BJ (cell line): Measurements from ENCODE around the gene PPTC7. TPM values are rescaled to one million over a fixed set of nuclear protein-coding genes. Genes with fewer than 3 reads are reported as not detected.

Experiments
- CTCF ChIA-PET: fragments of 350-600 bp; formaldehyde crosslinking; extraction: SDS; loops from one replicate; lab custom pipeline; 2021; ENCODE audit warnings: antibody characterized with exemption, inconsistent platforms; lab: Yijun Ruan, JAX
- POLR2A ChIA-PET: fragments of 300-600 bp; sonication (Branson Sonifier 250); formaldehyde crosslinking; extraction: SDS; loops from one replicate; lab custom pipeline; 2021; ENCODE audit warnings: antibody characterized with exemption; lab: Charles Lee
- DNase-seq: peaks from one replicate; pipeline ENCODE4 v3.0.0-alpha.2; 2011; ENCODE audit warnings: low read depth
- H3K27me3 ChIP-seq: 2 replicates; pipeline ENCODE4 v1.6.0; 2011; ENCODE audit warnings: low read length; ENCODE audit not compliant: control insufficient read depth, insufficient read depth
- H3K36me3 ChIP-seq: 2 replicates; pipeline ENCODE4 v1.5.1; 2011; ENCODE audit warnings: low read length; ENCODE audit not compliant: control insufficient read depth, insufficient read depth
- H3K4me3 ChIP-seq: 2 replicates; pipeline ENCODE4 v1.5.1; 2011; ENCODE audit warnings: low read depth, mild to moderate bottlenecking, control low read depth, low read length
- polyA plus RNA-seq: library from polyadenylated mRNA; depleted of rRNA; stranded (reverse); fragments of >200 nt; gene quantifications from 2 replicates; pipeline ENCODE4 v1.2.3, GENCODE V29; 2011
- TF ChIP-seq, protein P1 (sequence below): IDR thresholded peaks from 2 replicates; pipeline ENCODE4 v1.5.1; 2011; ENCODE audit warnings: low read depth, mild to moderate bottlenecking, control low read depth, inconsistent platforms, low read length, moderate library complexity; ENCODE audit not compliant: insufficient read depth

Gene PPTC7
- polyA plus RNA-seq, 1 experiment, result 6.0 TPM

DNA sequence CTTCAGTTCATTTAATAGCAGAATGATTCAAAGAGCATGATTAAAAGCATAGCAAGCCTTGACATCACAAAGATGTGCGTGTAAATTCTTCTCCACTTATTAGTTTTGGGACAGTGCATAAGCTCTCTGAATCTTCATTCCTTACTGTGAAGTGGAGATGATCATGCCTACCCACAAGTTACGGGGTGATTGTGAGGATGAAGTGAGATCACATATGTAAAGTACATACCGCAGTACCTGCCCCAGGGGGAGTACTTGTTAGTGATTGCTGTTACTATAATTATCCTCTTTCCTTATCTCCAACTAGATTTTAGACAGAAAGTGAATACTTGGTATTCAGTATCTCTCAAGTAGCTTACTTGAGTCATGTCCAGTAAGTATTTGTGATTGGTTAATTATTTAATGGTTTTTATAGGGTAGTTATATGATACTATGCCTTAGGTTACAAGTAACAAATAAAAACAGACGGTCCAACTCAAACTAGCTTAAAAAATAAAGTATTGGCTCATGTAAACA lies 75.0 kb downstream of the PPTC7 start:
- POLR2A ChIA-PET, result no interaction called here
- no peaks in the 10 kb centered on the region for H3K36me3 ChIP-seq
- TF ChIP-seq, protein P1, sequence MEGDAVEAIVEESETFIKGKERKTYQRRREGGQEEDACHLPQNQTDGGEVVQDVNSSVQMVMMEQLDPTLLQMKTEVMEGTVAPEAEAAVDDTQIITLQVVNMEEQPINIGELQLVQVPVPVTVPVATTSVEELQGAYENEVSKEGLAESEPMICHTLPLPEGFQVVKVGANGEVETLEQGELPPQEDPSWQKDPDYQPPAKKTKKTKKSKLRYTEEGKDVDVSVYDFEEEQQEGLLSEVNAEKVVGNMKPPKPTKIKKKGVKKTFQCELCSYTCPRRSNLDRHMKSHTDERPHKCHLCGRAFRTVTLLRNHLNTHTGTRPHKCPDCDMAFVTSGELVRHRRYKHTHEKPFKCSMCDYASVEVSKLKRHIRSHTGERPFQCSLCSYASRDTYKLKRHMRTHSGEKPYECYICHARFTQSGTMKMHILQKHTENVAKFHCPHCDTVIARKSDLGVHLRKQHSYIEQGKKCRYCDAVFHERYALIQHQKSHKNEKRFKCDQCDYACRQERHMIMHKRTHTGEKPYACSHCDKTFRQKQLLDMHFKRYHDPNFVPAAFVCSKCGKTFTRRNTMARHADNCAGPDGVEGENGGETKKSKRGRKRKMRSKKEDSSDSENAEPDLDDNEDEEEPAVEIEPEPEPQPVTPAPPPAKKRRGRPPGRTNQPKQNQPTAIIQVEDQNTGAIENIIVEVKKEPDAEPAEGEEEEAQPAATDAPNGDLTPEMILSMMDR, result no peak
- no peaks in the 10 kb centered on the region for H3K27me3 ChIP-seq
- CTCF ChIA-PET, result interaction anchor here (0.6 to 15.3 kb wide), 5 partner anchors 35 to 93 kb away, joined by 3 to 340 read pairs (median 6); partner anchors contain the start of gene ARPC3
- H3K4me3 ChIP-seq, result no peak overlapping the region
- DNase-seq, result no peak

DNA sequence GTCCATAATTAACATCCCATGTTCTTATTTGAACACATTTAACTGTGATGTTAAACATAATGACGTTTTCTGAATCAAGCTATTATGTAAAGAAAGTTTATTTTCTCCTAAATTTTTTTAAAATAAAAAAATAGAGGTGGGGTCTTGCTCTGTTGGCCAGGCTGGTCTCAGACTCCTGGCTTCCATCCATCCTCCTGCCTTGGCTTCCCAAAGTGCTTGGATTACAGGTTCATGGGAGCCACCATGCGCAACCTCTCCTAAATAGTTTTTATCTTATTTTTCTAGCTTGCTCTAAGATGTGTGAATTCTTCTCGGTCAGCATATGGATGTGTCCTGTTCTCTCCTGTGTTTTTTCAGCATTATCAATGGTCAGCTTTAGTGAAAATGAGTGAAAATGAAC lies 77.8 kb downstream of the PPTC7 start:
- no peaks in the 10 kb centered on the region for H3K36me3 ChIP-seq
- POLR2A ChIA-PET, result no interaction called here
- TF ChIP-seq, protein P1, result no peak
- DNase-seq, result no peak
- H3K27me3 ChIP-seq, result no peaks in the 10 kb centered on the region
- H3K4me3 ChIP-seq, result no peak overlapping the region
- CTCF ChIA-PET, result interaction anchor here (0.7 to 0.9 kb wide), 2 partner anchors 37 to 95 kb away, joined by 3 to 5 read pairs; partner anchors contain the start of genes FAM216A and GPN3

DNA sequence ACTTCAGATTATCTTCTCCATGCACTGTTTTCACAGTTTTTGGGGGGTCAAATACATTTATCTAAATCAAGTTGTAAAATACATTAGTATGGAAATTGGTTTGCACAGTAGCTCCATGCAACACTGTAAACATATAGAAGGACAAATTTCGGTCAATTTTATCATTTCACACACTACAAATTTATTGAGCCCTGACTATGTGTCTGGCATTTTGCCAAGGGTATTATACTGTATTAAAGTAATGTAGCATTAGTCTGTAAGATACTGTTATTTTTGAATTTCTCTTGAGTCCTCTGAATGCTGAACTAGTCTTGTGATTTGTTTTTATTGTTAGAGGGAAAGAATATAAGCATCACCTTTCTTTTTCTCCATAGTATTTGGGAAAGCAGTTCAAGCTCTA lies 79.7 kb downstream of the PPTC7 start:
- H3K4me3 ChIP-seq, result no peak overlapping the region
- no peaks in the 10 kb centered on the region for H3K36me3 ChIP-seq
- DNase-seq, result no peak
- H3K27me3 ChIP-seq, result no peaks in the 10 kb centered on the region
- TF ChIP-seq, protein P1, result no peak
- POLR2A ChIA-PET, result no interaction called here
- CTCF ChIA-PET, result interaction anchor here (0.8 to 1.7 kb wide), 4 partner anchors 34 to 1251 kb away, joined by 3 to 16 read pairs (median 4); no protein-coding TSS in a partner anchor

DNA sequence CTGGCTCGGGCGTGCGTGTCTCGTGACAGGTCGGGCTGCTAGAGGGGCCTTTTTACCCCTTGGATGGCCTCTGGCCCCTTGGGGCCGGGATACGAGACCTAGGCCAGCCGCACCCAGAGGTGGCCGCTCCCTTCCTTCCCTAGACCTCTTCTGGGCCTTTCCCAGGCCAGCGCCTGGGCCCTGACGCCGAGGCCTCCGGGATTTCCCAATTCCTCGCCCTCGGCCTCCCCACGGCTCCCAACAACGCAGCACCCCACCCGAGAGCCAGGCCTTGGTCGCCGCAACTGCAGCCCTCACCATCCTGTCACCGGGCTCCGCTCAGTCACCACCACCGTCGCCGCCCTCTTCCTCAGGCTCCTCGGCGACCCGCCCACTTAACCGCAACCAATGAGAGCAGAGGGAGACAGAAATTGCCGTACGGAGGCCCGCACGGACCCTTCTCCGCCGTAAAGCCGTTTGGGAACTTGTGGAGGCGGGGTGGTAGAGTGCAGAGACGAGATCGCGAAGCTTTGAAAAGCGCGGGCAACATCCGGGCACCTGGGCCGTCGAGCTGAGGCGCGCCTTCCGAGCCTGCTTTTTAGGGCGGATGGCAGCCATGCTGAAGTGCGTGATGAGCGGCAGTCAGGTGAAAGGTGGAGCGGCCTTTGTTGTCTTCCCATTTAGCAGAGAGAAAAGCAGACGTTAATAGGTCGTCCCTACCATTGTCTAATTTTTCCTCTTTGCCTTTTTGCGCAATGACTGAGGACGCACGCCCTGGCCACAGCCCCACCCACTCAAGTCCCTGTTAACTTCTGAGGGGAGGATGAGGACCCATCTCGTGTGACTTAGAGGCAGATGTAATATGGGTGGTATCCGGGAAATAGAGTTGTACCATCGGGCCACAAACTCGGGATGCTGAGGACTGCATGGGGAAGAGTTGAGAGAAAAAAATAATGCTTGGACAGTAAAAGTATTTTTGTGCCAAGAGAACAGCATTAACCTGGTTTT lies 81.1 kb downstream of the PPTC7 start, which contains the start of the genes RAD9B and VPS29:
TSS of gene RAD9B (plus strand) at position 580 of the 987 bp plus-strand sequence. CDS start at position 587, 7 bp downstream.
TSS of gene VPS29 (minus strand) at position 360 of the 987 bp plus-strand sequence. CDS start at position 300, 60 bp downstream.
- H3K36me3 ChIP-seq, result no peaks in the 10 kb centered on the region
- no peaks in the 10 kb centered on the region for H3K27me3 ChIP-seq
- TF ChIP-seq, protein P1, result no peak
- peak within 1 kb of the TSS; percentile 95 for H3K4me3 ChIP-seq
- peak; percentile 90 for DNase-seq
- POLR2A ChIA-PET, result no interaction called here
- CTCF ChIA-PET, result interaction anchor here (0.6 to 4.3 kb wide), 5 partner anchors 10 to 101 kb away, joined by 3 to 35 read pairs (median 7); partner anchors contain the start of genes ARPC3, FAM216A and GPN3

DNA sequence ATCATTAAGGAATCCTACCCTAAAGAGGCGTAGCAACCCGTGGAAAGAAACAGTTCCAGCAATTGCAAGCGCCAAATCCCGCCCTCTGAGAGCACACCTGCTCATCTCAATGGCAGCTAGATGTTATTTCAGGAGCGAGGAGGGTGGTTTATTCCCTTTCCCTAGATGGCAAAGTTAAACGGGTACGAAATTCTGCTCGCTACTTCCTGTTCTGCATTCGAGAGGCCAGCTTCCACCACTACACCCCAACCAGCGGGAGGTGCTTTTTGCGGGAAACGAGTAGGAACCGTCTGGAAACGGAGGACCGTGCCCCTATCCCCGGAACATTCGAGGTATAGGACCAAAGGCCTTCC lies 81.7 kb downstream of the PPTC7 start:
- ChIA-PET CTCF (interaction anchor here (1.1 to 4.3 kb wide), 4 partner anchors 10 to 101 kb away, joined by 3 to 35 read pairs (median 8); partner anchors contain the start of genes ARPC3, FAM216A and GPN3), POLR2A (no interaction called here)
- Histone ChIP-seq H3K4me3 (peak overlapping the region; percentile 95), H3K27me3 (no peaks in the 10 kb centered on the region), H3K36me3 (no peaks in the 10 kb centered on the region)
- DNase-seq, result no peak
- TF ChIP-seq, protein P1, result no peak
